Adrenal gland (tissue), 12 donors: Measurements from ENCODE around the gene SMYD1. TPM values are rescaled to one million over a fixed set of nuclear protein-coding genes. Genes with fewer than 3 reads are reported as not detected.

Source experiments
- DNase-seq, 7 donors: peaks; one replicate each; pipeline ENCODE4 v3.0.0-alpha.2; 2019 to 2020
- H3K27ac ChIP-seq, 5 donors: fragments of 200-600 bp; sonication (generic) in 4 of 5; 1 replicate in 3 of 5; 2 replicates in 2 of 5; pipeline versions ENCODE4 v1.5.1 to v1.8.0; 2016 to 2020; ENCODE audit warnings: mild to moderate bottlenecking in 1 of 5
- H3K27me3 ChIP-seq: fragments of 200-600 bp; 2 replicates; pipeline ENCODE4 v1.8.0; 2021
- H3K36me3 ChIP-seq, 2 donors: fragments of 200-600 bp; replicated peaks in 1 of 2; 1 replicate in 1 of 2; 2 replicates in 1 of 2; pipeline versions ENCODE4 v1.5.1 to v1.8.0; 2018 to 2022
- H3K4me1 ChIP-seq, 2 donors: fragments of 200-600 bp; replicated peaks in 1 of 2; 1 replicate in 1 of 2; 2 replicates in 1 of 2; pipeline versions ENCODE4 v1.5.1 to v1.8.0; 2018 to 2021
- H3K4me3 ChIP-seq, 4 donors: fragments of 200-600 bp; sonication (generic) in 3 of 4; one replicate each; pipeline ENCODE4 v1.5.1; 2016 to 2018
- H3K9me3 ChIP-seq, 3 donors: fragments of 200-600 bp; sonication (generic) in 1 of 3; replicated peaks in 1 of 3; 1 replicate in 2 of 3; 2 replicates in 1 of 3; pipeline versions ENCODE4 v1.5.1 to v1.8.0; 2016 to 2021
- POLR2A ChIP-seq, 2 donors: fragments of 450-650 bp; IDR thresholded peaks; one replicate each; pipeline ENCODE4 v1.6.1; 2017; ENCODE audit warnings: antibody characterized with exemption in 2 of 2, mild to moderate bottlenecking in 2 of 2, moderate library complexity in 1 of 2
- WGBS, 4 donors: extraction: QIAGEN DNeasy Blood & Tissue Kit in 2 of 4; methylation state at CpG; one replicate each; pipeline versions ENCODE4 v1.1.5 to v1.1.7; 2013 to 2017; 5-methylcytosine and 5-hydroxymethylcytosine counted together
- intact Hi-C, 2 donors: fragments of 100-400 bp; cut with DNase I; formaldehyde crosslinking; loops; one replicate each; pipeline versions ENCODE4 v1.14.1 to v1.15.0; 2022 to 2023
- polyA plus RNA-seq, 3 donors: library from polyadenylated mRNA; stranded (reverse); fragments of 200-250 nt in 2 of 3; fragments of 350-450 nt in 1 of 3; fragmentation: Illumina TruSeq in 1 of 3; extraction: RNeasy Lipid Tissue Mini Kit (QIAGEN cat#74804) in 1 of 3; gene quantifications; one replicate each; pipeline ENCODE4 v1.2.3, GENCODE V29; 2013 to 2014
- total RNA-seq, 9 donors: library from RNA; depleted of rRNA in 4 of 9; stranded (reverse); fragments of >200 nt in 4 of 9; fragments of 120-200 nt in 1 of 9; fragmentation: NEBNext Ultra II Directional in 1 of 9; extraction: Animal tissue kit (Norgen Biotek cat#: 25700) in 1 of 9; gene quantifications; one replicate each; pipeline versions ENCODE4 v1.1.0 to v1.2.4, GENCODE V29; 2013 to 2023
- TF ChIP-seq, protein P1 (sequence below), 6 experiments: fragments of 450-650 bp in 4 of 6; fragments of 200-600 bp in 2 of 6; sonication (generic) in 1 of 6; IDR thresholded peaks; 1 replicate in 5 of 6; 2 replicates in 1 of 6; pipeline versions ENCODE4 v1.5.1 to v1.8.0; 2016 to 2021; ENCODE audit warnings: antibody characterized with exemption in 6 of 6, mild to moderate bottlenecking in 2 of 6, moderate library complexity in 1 of 6
- donor health status: healthy with polysubstance abuse.
- donor health status: Bipolar disorder and iron deficiency.
- donor health status: DM: yes; HTN: yes; CAD: no.
- donor health status: DM: no; HTN: no; CAD: no.
- donor health status: DM: no; HTN: no; CAD: no.
- donor health status: DM: yes; HTN: yes; CAD: no.

SMYD1 gene
- total and polyA plus RNA-seq, 12 donors, result under 0.01 to 0.34 (median 0.07) TPM; not detected in 8

DNA sequence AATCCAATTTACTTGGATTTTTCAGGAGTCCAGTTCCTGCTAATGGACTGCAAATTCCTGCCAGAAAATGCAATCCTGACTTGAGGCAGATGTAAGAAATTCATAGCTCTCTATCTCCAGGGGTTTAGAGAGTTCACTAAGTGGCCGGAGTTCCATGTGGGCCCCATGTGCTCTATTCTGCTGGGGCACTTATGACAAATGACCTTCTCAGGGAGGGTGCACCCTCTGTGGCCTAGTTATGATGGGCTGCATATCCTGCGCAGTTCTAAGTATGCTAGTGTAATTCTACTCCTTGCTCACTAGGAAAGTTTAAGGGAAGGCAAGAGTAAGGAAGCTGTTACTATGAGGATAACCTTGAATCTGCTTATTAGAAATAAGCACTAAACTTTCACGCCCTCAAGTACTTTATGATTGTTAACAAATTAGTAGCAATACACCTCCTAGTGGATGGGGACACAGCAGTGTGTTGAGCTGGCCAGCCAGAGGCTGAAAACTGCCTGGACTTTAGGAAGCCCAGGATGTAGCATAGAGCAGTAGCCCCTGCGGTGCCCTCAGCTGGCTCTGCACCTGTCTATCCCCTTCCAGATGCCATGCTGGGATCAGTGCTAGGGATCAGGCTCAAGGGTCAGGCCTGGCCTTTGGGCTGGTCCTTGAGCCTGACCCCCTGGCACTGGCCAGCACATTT lies 14.4 kb downstream of the SMYD1 start:
- no peaks in the 10 kb centered on the region for H3K27me3 ChIP-seq
- DNase-seq, result no peak
- intact Hi-C loops, result no loop called here
- no peak overlapping the region for H3K27ac ChIP-seq
- H3K36me3 ChIP-seq, result no peaks in the 10 kb centered on the region
- WGBS, 4 donors, result 74 to 89% (median 78%) methylated on average over 3 to 4 of the region's 4 CpGs
- no peaks in the 10 kb centered on the region for H3K4me1 ChIP-seq
- H3K4me3 ChIP-seq, result no peak overlapping the region
- H3K9me3 ChIP-seq, result no peaks in the 10 kb centered on the region
- TF ChIP-seq POLR2A (IDR thresholded peaks at IDR 0.05), result no peak
- TF ChIP-seq, protein P1, sequence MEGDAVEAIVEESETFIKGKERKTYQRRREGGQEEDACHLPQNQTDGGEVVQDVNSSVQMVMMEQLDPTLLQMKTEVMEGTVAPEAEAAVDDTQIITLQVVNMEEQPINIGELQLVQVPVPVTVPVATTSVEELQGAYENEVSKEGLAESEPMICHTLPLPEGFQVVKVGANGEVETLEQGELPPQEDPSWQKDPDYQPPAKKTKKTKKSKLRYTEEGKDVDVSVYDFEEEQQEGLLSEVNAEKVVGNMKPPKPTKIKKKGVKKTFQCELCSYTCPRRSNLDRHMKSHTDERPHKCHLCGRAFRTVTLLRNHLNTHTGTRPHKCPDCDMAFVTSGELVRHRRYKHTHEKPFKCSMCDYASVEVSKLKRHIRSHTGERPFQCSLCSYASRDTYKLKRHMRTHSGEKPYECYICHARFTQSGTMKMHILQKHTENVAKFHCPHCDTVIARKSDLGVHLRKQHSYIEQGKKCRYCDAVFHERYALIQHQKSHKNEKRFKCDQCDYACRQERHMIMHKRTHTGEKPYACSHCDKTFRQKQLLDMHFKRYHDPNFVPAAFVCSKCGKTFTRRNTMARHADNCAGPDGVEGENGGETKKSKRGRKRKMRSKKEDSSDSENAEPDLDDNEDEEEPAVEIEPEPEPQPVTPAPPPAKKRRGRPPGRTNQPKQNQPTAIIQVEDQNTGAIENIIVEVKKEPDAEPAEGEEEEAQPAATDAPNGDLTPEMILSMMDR (IDR thresholded peaks at IDR 0.05), result no peak

DNA sequence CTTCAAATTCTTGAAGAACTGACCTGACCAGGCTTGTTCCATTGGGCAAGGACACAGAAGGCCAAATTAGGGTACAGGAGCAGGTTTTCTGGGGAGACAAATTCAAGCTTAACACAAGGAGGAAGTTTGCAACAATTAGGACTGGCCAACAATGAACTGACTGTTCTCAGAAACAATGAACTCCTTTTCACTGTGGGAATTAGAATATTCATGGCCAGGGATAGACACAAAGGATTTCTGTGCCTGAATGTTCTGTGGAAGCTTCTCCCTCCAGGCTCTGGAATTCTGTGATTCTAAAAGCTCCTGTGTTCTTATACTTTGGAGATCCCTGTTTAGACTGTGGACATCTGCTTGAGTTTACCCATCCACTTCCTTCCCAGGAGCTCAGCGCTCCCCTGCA lies 15.2 kb downstream of the SMYD1 start:
- no peaks in the 10 kb centered on the region for H3K36me3 ChIP-seq
- DNase-seq, result no peak
- no peaks in the 10 kb centered on the region for H3K9me3 ChIP-seq
- 90 to 100% (median 94%) methylated on average over 1 of the region's 1 CpG for WGBS, 4 donors
- H3K27me3 ChIP-seq, result no peaks in the 10 kb centered on the region
- TF ChIP-seq POLR2A (IDR thresholded peaks at IDR 0.05), result no peak
- no peak overlapping the region for H3K4me3 ChIP-seq
- intact Hi-C loops, result no loop called here
- no peaks in the 10 kb centered on the region for H3K4me1 ChIP-seq
- no peak overlapping the region for H3K27ac ChIP-seq

DNA sequence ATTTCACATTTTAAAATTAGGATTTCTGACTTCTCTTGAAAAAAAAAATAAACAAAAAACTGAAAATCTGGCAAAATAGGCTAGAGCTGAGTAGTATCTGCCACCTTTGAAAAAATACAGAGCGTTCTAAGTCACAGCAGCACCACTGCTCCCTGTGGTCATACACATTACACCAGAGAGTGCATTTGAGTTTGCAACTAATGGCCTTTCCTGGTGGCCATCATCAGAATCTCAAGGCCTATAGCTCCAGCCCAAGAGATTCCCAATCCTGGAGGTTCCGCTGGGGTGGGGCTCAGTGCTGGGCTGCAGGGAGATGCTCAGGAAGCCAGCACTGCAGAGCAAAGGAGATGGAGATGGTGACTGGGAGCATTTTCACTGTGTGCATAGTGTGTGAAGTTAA lies 17.5 kb downstream of the SMYD1 start:
- TF ChIP-seq, protein P1 (IDR thresholded peaks at IDR 0.05), result no peak
- no peak for TF ChIP-seq POLR2A (IDR thresholded peaks at IDR 0.05)
- WGBS, 4 donors, result 76 to 94% (median 84%) methylated on average over 2 of the region's 2 CpGs
- no peaks in the 10 kb centered on the region for H3K36me3 ChIP-seq

DNA sequence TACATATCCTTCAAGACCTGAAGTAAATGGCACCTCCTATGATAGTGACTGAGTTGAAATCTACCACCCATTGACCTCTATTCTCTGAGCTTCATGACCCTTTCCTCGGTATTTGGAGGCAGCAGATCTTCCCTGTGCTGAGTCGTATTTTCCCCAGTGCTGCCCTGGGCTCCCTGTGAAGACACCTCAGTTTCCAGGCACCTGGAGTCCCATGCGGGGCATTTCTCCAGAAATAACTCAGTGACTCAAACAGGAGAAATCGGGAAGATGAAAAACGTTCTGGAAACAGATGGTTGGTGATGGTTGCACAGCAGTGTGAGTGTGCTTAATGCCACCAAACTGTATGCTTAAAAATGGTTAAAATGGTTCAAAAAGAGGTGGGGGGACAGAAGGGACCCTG lies 18.0 kb downstream of the SMYD1 start:
- WGBS, 4 donors, result 61 to 81% (median 77%) methylated on average over 4 to 5 of the region's 5 CpGs
- H3K4me3 ChIP-seq, result no peak overlapping the region
- TF ChIP-seq, protein P1 (IDR thresholded peaks at IDR 0.05), result no peak
- no peak for TF ChIP-seq POLR2A (IDR thresholded peaks at IDR 0.05)

More for the DNA sequence above, 17.5 kb downstream of the SMYD1 start:
- DNase-seq, result no peak
- intact Hi-C loops, result no loop called here
- no peaks in the 10 kb centered on the region for H3K27me3 ChIP-seq
- no peak overlapping the region for H3K27ac ChIP-seq
- no peaks in the 10 kb centered on the region for H3K4me1 ChIP-seq
- H3K4me3 ChIP-seq, result no peak overlapping the region
- H3K9me3 ChIP-seq, result no peaks in the 10 kb centered on the region

DNA sequence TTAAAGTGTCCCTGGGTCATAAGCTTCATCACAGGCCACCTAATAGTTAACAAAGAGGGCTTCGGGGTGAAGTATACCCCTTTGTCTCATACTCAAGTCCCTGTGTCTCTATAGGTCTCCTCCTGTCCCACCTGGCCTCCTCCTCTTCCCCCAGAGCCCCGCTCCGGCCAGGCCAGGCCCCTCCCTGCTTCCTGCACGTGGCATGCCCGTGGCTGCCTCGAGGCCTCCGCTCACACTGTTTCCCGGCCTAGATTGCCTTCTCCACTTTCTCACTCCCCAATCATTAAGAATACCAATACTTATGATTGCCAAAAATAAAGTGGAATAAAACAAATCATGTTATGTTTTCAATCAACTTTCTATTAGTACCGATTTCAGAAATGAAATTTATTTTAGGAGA lies 18.8 kb downstream of the SMYD1 start:
- H3K4me3 ChIP-seq, result no peak overlapping the region
- no peaks in the 10 kb centered on the region for H3K36me3 ChIP-seq
- H3K4me1 ChIP-seq, result no peaks in the 10 kb centered on the region
- no peaks in the 10 kb centered on the region for H3K9me3 ChIP-seq
- no peak for TF ChIP-seq POLR2A (IDR thresholded peaks at IDR 0.05)
- TF ChIP-seq, protein P1 (IDR thresholded peaks at IDR 0.05), result no peak
- no peak for DNase-seq
- intact Hi-C loops, result no loop called here
- no peaks in the 10 kb centered on the region for H3K27me3 ChIP-seq
- 82 to 92% (median 87%) methylated on average over 9 of the region's 9 CpGs for WGBS, 4 donors
- no peak overlapping the region for H3K27ac ChIP-seq

More for the DNA sequence above, 18.0 kb downstream of the SMYD1 start:
- Histone ChIP-seq H3K27ac (no peak overlapping the region), H3K36me3 (no peaks in the 10 kb centered on the region), H3K9me3 (no peaks in the 10 kb centered on the region), H3K27me3 (no peaks in the 10 kb centered on the region), H3K4me1 (no peaks in the 10 kb centered on the region)
- intact Hi-C loops, result no loop called here
- DNase-seq, result no peak
